ENCODE measurements around the gene CFP. TPM values are rescaled to one million over a fixed set of nuclear protein-coding genes. Genes with fewer than 3 reads are reported as not detected.

The CFP gene
- total and polyA plus RNA-seq, 2 experiments from 2014 or later: 0.09 to 0.13 TPM

DNA sequence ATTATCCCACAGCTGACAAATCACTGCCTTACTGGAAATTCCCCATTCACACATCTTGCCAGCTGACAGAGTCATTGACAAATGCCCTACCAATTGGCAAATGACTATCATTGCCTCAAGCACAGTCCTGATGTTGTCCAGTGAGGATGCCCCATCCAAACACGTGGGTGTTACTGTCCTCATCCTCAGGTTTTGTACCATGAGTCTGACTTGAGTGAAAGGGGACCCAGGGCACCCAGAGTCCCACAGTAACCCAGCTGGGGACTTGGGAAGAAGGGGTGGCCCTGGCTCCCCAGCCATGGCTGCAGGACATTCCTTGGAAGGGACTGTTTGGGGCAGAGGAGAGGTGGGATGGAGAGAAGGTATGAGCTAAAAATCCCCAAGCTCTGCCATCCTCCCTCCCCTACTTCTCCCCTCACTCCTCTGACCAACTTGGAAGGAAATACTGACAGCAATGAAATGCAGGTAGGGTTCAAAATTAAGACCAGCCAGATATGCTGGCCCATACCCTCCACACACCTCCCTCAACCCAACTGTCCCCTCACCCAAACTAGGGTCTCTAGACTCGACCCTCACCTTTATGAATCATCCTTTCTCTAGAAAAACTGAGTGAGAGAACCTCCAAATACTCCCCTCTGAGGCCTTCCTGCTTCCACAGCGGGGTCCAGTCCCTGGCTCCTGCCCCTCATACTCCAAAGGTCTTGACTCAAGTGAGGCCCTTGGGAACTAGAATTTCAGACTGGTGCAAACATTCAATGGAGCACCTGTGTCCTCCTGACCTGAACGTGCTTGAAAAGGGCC lies 42.4 kb downstream of the CFP start:
- TF ChIP-seq CTCF (IDR thresholded peaks at IDR 0.05; ENCODE audit: low read depth, low read length): no peak
- Histone ChIP-seq H3K4me3 (no peak overlapping the region), H3K9me3 (ENCODE audit: low read depth) (no peaks in the 10 kb centered on the region), H3K36me3 (no peaks in the 10 kb centered on the region), H3K4me1 (ENCODE audit: low read depth) (no peaks in the 10 kb centered on the region), H3K27ac (no peak overlapping the region), H3K27me3 (no peaks in the 10 kb centered on the region)
- no peak for DNase-seq (ENCODE audit: low read depth in 1 of 2, low spot score in 1 of 2)

GRCh38 chrX:47586043-47586787 lies 43.5 kb downstream of the CFP start:
- H3K27ac ChIP-seq: no peak overlapping the region
- H3K4me3 ChIP-seq: no peak overlapping the region
- no peaks in the 10 kb centered on the region for H3K9me3 ChIP-seq (ENCODE audit: low read depth)
- H3K27me3 ChIP-seq: no peaks in the 10 kb centered on the region
- no peaks in the 10 kb centered on the region for H3K36me3 ChIP-seq
- no peaks in the 10 kb centered on the region for H3K4me1 ChIP-seq (ENCODE audit: low read depth)
- DNase-seq (ENCODE audit: low read depth in 1 of 2, low spot score in 1 of 2): no peak
- TF ChIP-seq CTCF (IDR thresholded peaks at IDR 0.05; ENCODE audit: low read depth, low read length): peak; percentile 7

- Histone ChIP-seq H3K4me3 (no peak overlapping the region), H3K36me3 (no peaks in the 10 kb centered on the region), H3K4me1 (ENCODE audit: low read depth) (no peaks in the 10 kb centered on the region), H3K9me3 (ENCODE audit: low read depth) (no peaks in the 10 kb centered on the region), H3K27me3 (no peaks in the 10 kb centered on the region), H3K27ac (no peak overlapping the region)
- peak in 1 of 2 donors; percentile 54 for DNase-seq (ENCODE audit: low read depth in 1 of 2, low spot score in 1 of 2)
- TF ChIP-seq CTCF (IDR thresholded peaks at IDR 0.05; ENCODE audit: low read depth, low read length): no peak
Observed at GRCh38 chrX:47585273-47585672, 44.5 kb downstream of the CFP start.

GRCh38 chrX:47584714-47585113 lies 45.0 kb downstream of the CFP start:
- Histone ChIP-seq H3K27me3 (no peaks in the 10 kb centered on the region), H3K4me3 (no peak overlapping the region), H3K4me1 (ENCODE audit: low read depth) (no peaks in the 10 kb centered on the region), H3K27ac (no peak overlapping the region), H3K9me3 (ENCODE audit: low read depth) (no peaks in the 10 kb centered on the region), H3K36me3 (no peaks in the 10 kb centered on the region)
- TF ChIP-seq CTCF (IDR thresholded peaks at IDR 0.05; ENCODE audit: low read depth, low read length): no peak
- DNase-seq (ENCODE audit: low read depth in 1 of 2, low spot score in 1 of 2): no peak

DNA sequence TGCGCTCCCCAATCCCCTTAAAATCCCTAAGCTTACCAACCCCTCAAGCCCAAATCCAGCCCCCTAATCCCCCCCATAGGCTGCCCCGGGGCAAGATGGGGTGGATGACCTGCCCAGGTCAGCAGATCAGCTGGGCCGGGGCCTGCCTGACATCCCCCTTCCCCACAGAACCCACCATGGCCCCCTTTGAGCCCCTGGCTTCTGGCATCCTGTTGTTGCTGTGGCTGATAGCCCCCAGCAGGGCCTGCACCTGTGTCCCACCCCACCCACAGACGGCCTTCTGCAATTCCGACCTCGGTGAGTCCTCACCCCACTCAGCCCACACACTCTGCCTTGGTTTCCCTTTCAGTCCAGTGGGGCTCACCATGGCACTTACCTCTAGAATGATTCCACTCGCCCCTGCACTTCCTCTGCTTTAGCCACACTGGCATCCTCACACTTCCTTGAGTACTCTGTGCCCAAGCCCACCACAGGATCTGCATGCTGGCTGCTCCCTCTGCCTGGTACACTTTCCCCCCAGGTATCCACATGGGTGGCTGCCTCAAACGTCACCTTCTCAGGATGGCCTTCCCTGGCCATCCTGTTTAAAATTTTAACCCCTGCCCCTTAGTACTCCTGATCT lies 46.4 kb downstream of the CFP start:
- DNase-seq (ENCODE audit: low read depth in 1 of 2, low spot score in 1 of 2): no peak
- no peaks in the 10 kb centered on the region for H3K36me3 ChIP-seq
- no peaks in the 10 kb centered on the region for H3K27me3 ChIP-seq
- no peak overlapping the region for H3K27ac ChIP-seq
- no peaks in the 10 kb centered on the region for H3K4me1 ChIP-seq (ENCODE audit: low read depth)
- no peaks in the 10 kb centered on the region for H3K9me3 ChIP-seq (ENCODE audit: low read depth)
- TF ChIP-seq CTCF (IDR thresholded peaks at IDR 0.05; ENCODE audit: low read depth, low read length): no peak
- H3K4me3 ChIP-seq: no peak overlapping the region
